Neuronal stem cell (in vitro differentiated cells): ENCODE results near the gene ARRDC4.

Source experiments
- DNase-seq: peaks from one replicate; pipeline ENCODE4 v3.0.0-alpha.2; 2013; ENCODE audit warnings: low spot score
- H2AFZ ChIP-seq: one replicate; pipeline ENCODE4 v1.6.1; 2013; ENCODE audit warnings: mild to moderate bottlenecking, low read length, inconsistent platforms
- H2AK5ac ChIP-seq: 2 replicates; pipeline ENCODE4 v1.6.1; 2013; ENCODE audit warnings: low read depth, mild to moderate bottlenecking, inconsistent platforms, low read length, moderate library complexity, mixed read lengths
- H2BK120ac ChIP-seq: 2 replicates; pipeline ENCODE4 v1.6.1; 2013; ENCODE audit warnings: low read depth, mild to moderate bottlenecking, inconsistent platforms, low read length, moderate library complexity, mixed read lengths
- H2BK12ac ChIP-seq: one replicate; pipeline ENCODE4 v1.6.1; 2013; ENCODE audit warnings: low read length, inconsistent platforms
- H2BK15ac ChIP-seq: 2 replicates; pipeline ENCODE4 v1.6.1; 2013; ENCODE audit warnings: mild to moderate bottlenecking, low read length, inconsistent platforms, mixed read lengths
- H2BK5ac ChIP-seq: one replicate; pipeline ENCODE4 v1.6.1; 2013; ENCODE audit warnings: inconsistent platforms, mild to moderate bottlenecking, low read length, moderate library complexity
- H3K14ac ChIP-seq: one replicate; pipeline ENCODE4 v1.6.1; 2013; ENCODE audit warnings: low read length, inconsistent platforms
- H3K18ac ChIP-seq: 2 replicates; pipeline ENCODE4 v1.6.1; 2013; ENCODE audit warnings: low read length, inconsistent platforms
- H3K23ac ChIP-seq: 2 replicates; pipeline ENCODE4 v1.6.1; 2013; ENCODE audit warnings: low read depth, mild to moderate bottlenecking, mixed read lengths, low read length, inconsistent platforms; ENCODE audit not compliant: poor library complexity
- H3K27ac ChIP-seq: replicated peaks from 3 replicates; pipeline ENCODE4 v1.5.1; 2013; ENCODE audit warnings: low read length, inconsistent platforms
- H3K27me3 ChIP-seq, 3 experiments: 2 replicates each; pipeline ENCODE4 v1.6.1; 2013; ENCODE audit warnings: low read length in 3 of 3, mild to moderate bottlenecking in 2 of 3, inconsistent platforms in 1 of 3, low read depth in 1 of 3, mixed read lengths in 1 of 3, moderate library complexity in 1 of 3; ENCODE audit not compliant: control insufficient read depth in 3 of 3, insufficient read depth in 3 of 3
- H3K36me3 ChIP-seq, 2 donors: replicated peaks in 1 of 2; 2 replicates each; pipeline ENCODE4 v1.6.1; 2013; ENCODE audit warnings: low read length in 2 of 2; ENCODE audit not compliant: control insufficient read depth in 2 of 2, insufficient read depth in 2 of 2
- H3K4ac ChIP-seq: 2 replicates; pipeline ENCODE4 v1.6.1; 2013; ENCODE audit warnings: inconsistent platforms, mild to moderate bottlenecking, low read length, moderate library complexity
- H3K4me1 ChIP-seq, 2 donors: 1 replicate in 1 of 2; 2 replicates in 1 of 2; pipeline ENCODE4 v1.6.1; 2013; ENCODE audit warnings: low read length in 2 of 2, low read depth in 1 of 2; ENCODE audit not compliant: control insufficient read depth in 2 of 2, insufficient read depth in 1 of 2
- H3K4me2 ChIP-seq: one replicate; pipeline ENCODE4 v1.6.1; 2013; ENCODE audit warnings: mild to moderate bottlenecking, low read length, inconsistent platforms; ENCODE audit not compliant: insufficient read depth, poor library complexity, severe bottlenecking
- H3K4me3 ChIP-seq, 2 donors: 2 replicates each; pipeline ENCODE4 v1.5.1; 2013; ENCODE audit warnings: low read length in 2 of 2, mild to moderate bottlenecking in 2 of 2, inconsistent platforms in 1 of 2, moderate library complexity in 1 of 2
- H3K79me1 ChIP-seq: one replicate; pipeline ENCODE4 v1.6.1; 2013; ENCODE audit warnings: low read depth, mild to moderate bottlenecking, inconsistent platforms, low read length, moderate library complexity
- H3K9ac ChIP-seq: one replicate; pipeline ENCODE4 v1.6.1; 2013; ENCODE audit warnings: mild to moderate bottlenecking, low read depth, low read length, inconsistent platforms; ENCODE audit not compliant: poor library complexity
- H3K9me3 ChIP-seq, 2 donors: replicated peaks in 1 of 2; 2 replicates each; pipeline versions ENCODE3 to v1.6.1; 2013; ENCODE audit warnings: low read length in 2 of 2, mild to moderate bottlenecking in 2 of 2, inconsistent platforms in 1 of 2, low read depth in 1 of 2, mixed read lengths in 1 of 2, moderate library complexity in 1 of 2; ENCODE audit not compliant: control insufficient read depth in 2 of 2, insufficient read depth in 1 of 2
- H4K8ac ChIP-seq: one replicate; pipeline ENCODE4 v1.6.1; 2013; ENCODE audit warnings: low read depth, mild to moderate bottlenecking, inconsistent platforms, low read length, moderate library complexity
- H4K91ac ChIP-seq: one replicate; pipeline ENCODE4 v1.6.1; 2013; ENCODE audit warnings: low read length, low read depth, mild to moderate bottlenecking, inconsistent platforms; ENCODE audit not compliant: poor library complexity
- WGBS, 2 donors: extraction: QIAGEN DNeasy Blood & Tissue Kit; methylation state at CpG; one replicate each; pipeline ENCODE4 v1.1.7; 2013; ENCODE audit warnings: missing lambda C conversion rate in 2 of 2, mixed read lengths in 1 of 2; ENCODE audit not compliant: insufficient read length in 2 of 2, insufficient replicate concordance in 1 of 2; ENCODE audit errors: extremely low coverage in 2 of 2; 5-methylcytosine and 5-hydroxymethylcytosine counted together

ARRDC4 gene

DNA sequence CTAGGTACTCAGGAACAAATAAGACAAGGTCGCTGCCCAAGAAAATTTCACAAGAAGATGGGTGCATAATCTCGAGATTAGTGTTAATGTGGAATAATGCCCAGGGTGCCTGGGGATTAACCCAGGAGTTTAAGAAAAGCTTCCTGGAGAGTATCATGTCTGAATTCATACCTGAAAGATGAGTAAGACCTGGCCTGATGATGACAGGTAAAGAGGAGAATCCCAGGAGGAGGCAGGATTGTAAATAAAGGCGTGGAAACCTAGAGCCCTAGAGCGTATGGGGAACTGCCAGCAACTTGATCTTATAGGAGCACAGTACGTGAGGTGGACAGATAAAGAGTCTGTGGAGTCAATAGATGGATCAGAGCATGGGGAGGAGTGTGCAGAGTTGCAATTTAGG, 43.0 kb downstream of the ARRDC4 start:
- H4K8ac ChIP-seq, result no peak overlapping the region
- H2BK12ac ChIP-seq, result no peak overlapping the region
- peaks cover 0 to 2% of the 10 kb centered on the region in 2 donors for H3K36me3 ChIP-seq
- H3K4ac ChIP-seq, result no peak overlapping the region
- peaks cover 0 to 5% (median 0%) of the 10 kb centered on the region in 3 experiments for H3K27me3 ChIP-seq
- WGBS, 2 donors, result no CpG with 5 or more reads among the region's 5 CpGs
- peaks cover 3% of the 10 kb centered on the region for H3K79me1 ChIP-seq
- no peak overlapping the region for H3K18ac ChIP-seq
- H2AFZ ChIP-seq, result no peak overlapping the region
- no peak overlapping the region for H2BK5ac ChIP-seq
- H3K27ac ChIP-seq, result no peak overlapping the region
- H3K9ac ChIP-seq, result no peak overlapping the region
- DNase-seq, result no peak
- H3K23ac ChIP-seq, result no peak overlapping the region
- H3K9me3 ChIP-seq, result peaks cover 0 to 15% of the 10 kb centered on the region in 2 donors
- no peak overlapping the region for H2BK15ac ChIP-seq
- H2AK5ac ChIP-seq, result no peak overlapping the region
- no peak overlapping the region for H3K4me3 ChIP-seq
- H4K91ac ChIP-seq, result no peak overlapping the region
- H3K14ac ChIP-seq, result no peak overlapping the region
- no peak overlapping the region for H2BK120ac ChIP-seq
- no peaks in the 10 kb centered on the region for H3K4me1 ChIP-seq
- no peak overlapping the region for H3K4me2 ChIP-seq

- Histone ChIP-seq H3K27ac (no peak overlapping the region), H3K9me3 (peaks cover 0 to 15% of the 10 kb centered on the region in 2 donors), H2BK5ac (no peak overlapping the region), H2BK120ac (no peak overlapping the region), H3K36me3 (peaks cover 0 to 2% of the 10 kb centered on the region in 2 donors), H2BK12ac (no peak overlapping the region), H3K9ac (no peak overlapping the region), H3K27me3 (peaks cover 0 to 5% (median 0%) of the 10 kb centered on the region in 3 experiments), H3K14ac (no peak overlapping the region), H2AK5ac (no peak overlapping the region), H2AFZ (no peak overlapping the region), H4K91ac (no peak overlapping the region), H3K4ac (no peak overlapping the region), H3K23ac (no peak overlapping the region), H4K8ac (no peak overlapping the region), H3K4me1 (no peaks in the 10 kb centered on the region), H3K18ac (no peak overlapping the region), H3K4me2 (no peak overlapping the region), H3K79me1 (peaks cover 3% of the 10 kb centered on the region), H2BK15ac (no peak overlapping the region), H3K4me3 (no peak overlapping the region)
- no CpG with 5 or more reads among the region's 3 CpGs for WGBS, 2 donors
- no peak for DNase-seq
Measured at GRCh38 chr15:98003996-98004395, 43.5 kb downstream of the ARRDC4 start.

DNA sequence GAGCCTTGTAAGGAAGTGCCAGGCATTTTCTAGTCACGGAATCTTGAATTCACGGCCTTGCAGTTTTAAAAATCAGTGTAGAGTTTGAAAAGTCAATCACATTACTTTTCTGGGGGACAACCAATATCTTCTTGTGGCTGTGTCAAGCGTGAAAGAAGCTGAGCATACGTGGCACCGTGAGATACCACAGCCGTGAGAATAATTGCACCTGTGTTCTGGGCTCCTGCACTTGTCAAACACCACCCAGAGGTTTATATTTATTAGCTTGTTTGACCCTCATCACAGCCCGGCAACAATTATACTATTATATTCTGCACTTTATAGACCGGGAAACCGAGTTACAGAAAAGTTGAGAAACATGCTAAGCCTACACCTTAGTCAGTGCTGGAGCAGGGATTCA, 45.2 kb downstream of the ARRDC4 start:
- Histone ChIP-seq H3K79me1 (peaks cover 3% of the 10 kb centered on the region), H2BK15ac (no peak overlapping the region), H2AFZ (no peak overlapping the region), H3K9me3 (peaks cover 0 to 15% of the 10 kb centered on the region in 2 donors), H3K4me2 (no peak overlapping the region), H3K27me3 (peaks cover 0 to 5% (median 4%) of the 10 kb centered on the region in 3 experiments), H3K36me3 (peaks cover 0 to 2% of the 10 kb centered on the region in 2 donors), H3K27ac (no peak overlapping the region), H4K91ac (no peak overlapping the region), H2BK5ac (no peak overlapping the region), H3K9ac (no peak overlapping the region), H3K4me3 (no peak overlapping the region), H4K8ac (no peak overlapping the region), H3K4me1 (no peaks in the 10 kb centered on the region), H3K23ac (no peak overlapping the region), H3K18ac (no peak overlapping the region), H2AK5ac (no peak overlapping the region), H2BK120ac (no peak overlapping the region), H2BK12ac (no peak overlapping the region), H3K4ac (no peak overlapping the region), H3K14ac (no peak overlapping the region)
- WGBS, 2 donors, result no CpG with 5 or more reads among the region's 9 CpGs
- DNase-seq, result no peak

DNA sequence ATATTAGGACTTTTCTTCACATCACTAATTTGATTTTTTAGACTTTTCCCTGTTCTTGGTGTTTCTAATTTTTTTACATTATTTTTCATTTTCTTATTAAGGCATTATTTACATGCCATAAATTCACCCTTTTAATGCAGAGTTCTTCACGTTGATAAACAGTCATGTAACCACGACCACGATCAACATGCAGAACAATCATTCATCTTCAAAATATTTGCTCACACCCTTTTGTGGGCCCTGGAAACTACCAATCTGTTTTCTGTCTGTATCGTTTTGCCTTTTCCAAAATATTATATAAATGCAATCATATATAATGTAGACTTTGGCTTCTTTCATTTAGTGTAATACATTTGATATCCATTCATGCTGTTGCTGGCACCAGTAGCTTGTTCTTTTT, 48.7 kb downstream of the ARRDC4 start:
- Histone ChIP-seq H3K4me3 (no peak overlapping the region), H3K9ac (no peak overlapping the region), H3K14ac (no peak overlapping the region), H2BK12ac (no peak overlapping the region), H3K18ac (no peak overlapping the region), H3K79me1 (no peaks in the 10 kb centered on the region), H3K4ac (no peak overlapping the region), H4K91ac (no peak overlapping the region), H3K27ac (no peak overlapping the region), H3K4me2 (no peak overlapping the region), H2BK5ac (no peak overlapping the region), H4K8ac (no peak overlapping the region), H2BK120ac (no peak overlapping the region), H3K27me3 (peaks cover 0 to 4% (median 0%) of the 10 kb centered on the region in 3 experiments), H2AFZ (no peak overlapping the region), H3K23ac (no peak overlapping the region), H3K9me3 (no peaks in the 10 kb centered on the region), H2AK5ac (no peak overlapping the region), H3K36me3 (no peaks in the 10 kb centered on the region), H2BK15ac (no peak overlapping the region), H3K4me1 (no peaks in the 10 kb centered on the region)
- DNase-seq, result no peak
- WGBS, 2 donors, result no CpG with 5 or more reads among the region's 4 CpGs
